ENCODE data around the gene TBL2.
A peak's percentile ranks its signal among the peaks of the same experiment; 100 is the strongest.

Gene TBL2

DNA sequence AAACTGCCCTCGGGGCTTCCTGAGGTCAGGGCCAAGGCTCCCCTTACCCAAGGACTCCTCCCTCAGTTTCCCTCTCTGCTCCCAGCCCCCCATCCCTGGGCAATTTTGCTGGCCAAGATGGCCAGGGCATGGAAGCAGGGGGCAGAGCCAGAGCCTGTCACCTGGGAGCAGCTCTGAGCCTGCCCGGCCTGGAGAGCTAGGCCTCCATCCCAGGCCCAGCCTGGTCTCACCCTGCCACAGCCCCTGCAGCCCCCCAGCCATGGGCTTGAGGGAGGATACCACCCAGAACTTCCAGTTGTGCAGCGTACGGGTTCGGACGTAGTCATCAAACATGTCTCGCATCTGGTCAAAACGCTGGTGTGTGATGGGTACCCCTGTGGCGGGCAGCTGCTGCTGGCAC, 17.0 kb upstream of the TBL2 start:
- peaks cover 36% of the 10 kb centered on the region for H3K27me3 ChIP-seq (replicated peaks; ENCODE audit: insufficient read depth, low read length)
- no peaks in the 10 kb centered on the region for H3K79me2 ChIP-seq (ENCODE audit: low read length)
- H3K9me2 ChIP-seq (replicated peaks; ENCODE audit: insufficient read depth, low read length): no peaks in the 10 kb centered on the region
- no peak overlapping the region for H3K9ac ChIP-seq (ENCODE audit: low read length)
- H3K36me3 ChIP-seq (replicated peaks; ENCODE audit: insufficient read depth, low read length): no peaks in the 10 kb centered on the region
- no peak for DNase-seq
- H2AFZ ChIP-seq (ENCODE audit: low read length): no peak overlapping the region
- H3K4me2 ChIP-seq (ENCODE audit: low read depth, low read length): no peak overlapping the region
- H3K4me3 ChIP-seq (ENCODE audit: low read length): no peak overlapping the region
- no peaks in the 10 kb centered on the region for H3K9me3 ChIP-seq (replicated peaks; ENCODE audit: insufficient read depth, low read length)
- no peaks in the 10 kb centered on the region for H3F3A ChIP-seq (ENCODE audit: insufficient read depth, low read length)
- H3K4me1 ChIP-seq (ENCODE audit: low read length): no peaks in the 10 kb centered on the region
- no peaks in the 10 kb centered on the region for H4K20me1 ChIP-seq (ENCODE audit: insufficient read depth, low read length)
- H3K27ac ChIP-seq (ENCODE audit: low read length): no peak overlapping the region
- no peak for TF ChIP-seq EZH2phosphoT487 (IDR thresholded peaks at IDR 0.05; ENCODE audit: low read length)
- TF ChIP-seq EZH2 (optimal IDR thresholded peaks at IDR 0.05; ENCODE audit: low read depth, low read length): no peak
- TF ChIP-seq, protein P1, sequence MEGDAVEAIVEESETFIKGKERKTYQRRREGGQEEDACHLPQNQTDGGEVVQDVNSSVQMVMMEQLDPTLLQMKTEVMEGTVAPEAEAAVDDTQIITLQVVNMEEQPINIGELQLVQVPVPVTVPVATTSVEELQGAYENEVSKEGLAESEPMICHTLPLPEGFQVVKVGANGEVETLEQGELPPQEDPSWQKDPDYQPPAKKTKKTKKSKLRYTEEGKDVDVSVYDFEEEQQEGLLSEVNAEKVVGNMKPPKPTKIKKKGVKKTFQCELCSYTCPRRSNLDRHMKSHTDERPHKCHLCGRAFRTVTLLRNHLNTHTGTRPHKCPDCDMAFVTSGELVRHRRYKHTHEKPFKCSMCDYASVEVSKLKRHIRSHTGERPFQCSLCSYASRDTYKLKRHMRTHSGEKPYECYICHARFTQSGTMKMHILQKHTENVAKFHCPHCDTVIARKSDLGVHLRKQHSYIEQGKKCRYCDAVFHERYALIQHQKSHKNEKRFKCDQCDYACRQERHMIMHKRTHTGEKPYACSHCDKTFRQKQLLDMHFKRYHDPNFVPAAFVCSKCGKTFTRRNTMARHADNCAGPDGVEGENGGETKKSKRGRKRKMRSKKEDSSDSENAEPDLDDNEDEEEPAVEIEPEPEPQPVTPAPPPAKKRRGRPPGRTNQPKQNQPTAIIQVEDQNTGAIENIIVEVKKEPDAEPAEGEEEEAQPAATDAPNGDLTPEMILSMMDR (IDR thresholded peaks at IDR 0.05; ENCODE audit: low read length): no peak

DNA sequence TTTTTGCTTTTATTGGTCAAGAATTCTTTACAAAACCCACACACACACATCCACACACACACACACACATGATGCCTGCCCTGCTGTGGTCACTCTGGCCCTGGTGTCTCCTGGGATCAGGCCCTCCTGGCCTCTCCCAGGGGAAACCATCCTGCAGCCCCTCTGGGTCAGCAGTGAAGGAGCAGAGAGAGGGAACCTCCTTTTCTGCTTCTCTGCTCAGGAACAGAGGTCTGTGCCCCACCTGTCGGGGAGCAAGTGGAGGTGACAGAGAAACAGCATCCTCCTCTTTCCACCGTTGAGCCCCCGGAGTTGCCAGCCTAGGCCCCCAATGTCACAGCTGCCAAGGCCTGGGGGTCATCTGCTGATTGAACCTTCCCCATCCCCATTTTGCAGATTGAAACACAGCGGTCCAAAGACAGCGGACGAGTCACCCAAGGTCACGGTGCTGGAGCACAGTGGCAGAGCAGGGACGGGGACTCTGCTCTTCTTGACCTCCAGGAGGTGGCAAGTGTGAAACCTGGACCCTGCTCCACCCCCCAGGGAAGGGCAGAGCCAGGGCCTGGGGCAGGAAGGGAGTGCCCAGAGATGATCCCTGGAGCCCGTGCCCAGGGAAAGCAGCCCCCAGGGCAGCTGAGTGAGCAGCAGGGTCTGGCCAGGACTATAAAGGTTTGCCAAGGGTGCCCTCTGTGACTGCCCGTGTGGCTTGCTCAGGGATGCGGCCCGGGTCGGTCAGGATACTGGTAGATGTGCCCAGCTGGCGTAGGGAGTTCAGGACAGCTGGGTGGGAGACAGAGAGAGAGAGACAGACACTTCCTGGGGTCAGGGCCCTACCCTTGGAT, 15.0 kb upstream of the TBL2 start:
- TF ChIP-seq EZH2 (optimal IDR thresholded peaks at IDR 0.05; ENCODE audit: low read depth, low read length): no peak
- TF ChIP-seq, protein P1 (IDR thresholded peaks at IDR 0.05; ENCODE audit: low read length): 0 out of 2 replicates have a peak, but pooled peaks have one; percentile 13
- Histone ChIP-seq H3F3A (ENCODE audit: insufficient read depth, low read length) (no peaks in the 10 kb centered on the region), H3K9me3 (replicated peaks; ENCODE audit: insufficient read depth, low read length) (no peaks in the 10 kb centered on the region), H4K20me1 (ENCODE audit: insufficient read depth, low read length) (no peaks in the 10 kb centered on the region), H3K4me1 (ENCODE audit: low read length) (no peaks in the 10 kb centered on the region), H3K79me2 (ENCODE audit: low read length) (no peaks in the 10 kb centered on the region), H3K9me2 (replicated peaks; ENCODE audit: insufficient read depth, low read length) (no peaks in the 10 kb centered on the region), H3K4me2 (ENCODE audit: low read depth, low read length) (no peak overlapping the region), H3K9ac (ENCODE audit: low read length) (no peak overlapping the region), H3K4me3 (ENCODE audit: low read length) (no peak overlapping the region), H3K36me3 (replicated peaks; ENCODE audit: insufficient read depth, low read length) (no peaks in the 10 kb centered on the region), H3K27me3 (replicated peaks; ENCODE audit: insufficient read depth, low read length) (peaks cover 24% of the 10 kb centered on the region; the same call in 1 of the 2 replicates), H3K27ac (ENCODE audit: low read length) (no peak overlapping the region), H2AFZ (ENCODE audit: low read length) (no peak overlapping the region)
- no peak for DNase-seq

DNA sequence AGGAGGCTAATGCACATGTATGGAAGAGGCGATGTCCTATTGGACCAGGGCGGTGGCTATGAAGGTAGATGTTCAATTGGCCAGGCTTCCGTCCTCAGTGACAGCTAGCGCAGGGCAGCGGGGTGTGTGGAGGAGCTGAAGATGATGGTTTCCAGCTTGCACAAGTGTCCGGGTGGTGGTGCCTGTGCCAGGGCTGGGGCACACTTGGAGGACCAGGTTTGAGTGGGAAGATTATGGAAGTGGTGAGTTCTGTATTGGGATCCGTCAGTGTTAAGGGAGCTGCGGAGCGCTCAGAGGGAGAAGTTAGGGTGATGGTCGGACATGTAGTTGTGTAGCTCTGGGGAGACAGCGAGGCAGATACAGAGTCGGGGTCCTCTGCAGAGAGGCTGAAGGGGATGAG, 8.5 kb upstream of the TBL2 start:
- no peaks in the 10 kb centered on the region for H3K4me1 ChIP-seq (ENCODE audit: low read length)
- H3K9me2 ChIP-seq (replicated peaks; ENCODE audit: insufficient read depth, low read length): no peaks in the 10 kb centered on the region
- H2AFZ ChIP-seq (ENCODE audit: low read length): no peak overlapping the region
- H3K27ac ChIP-seq (ENCODE audit: low read length): no peak overlapping the region
- no peaks in the 10 kb centered on the region for H3K9me3 ChIP-seq (replicated peaks; ENCODE audit: insufficient read depth, low read length)
- H3K79me2 ChIP-seq (ENCODE audit: low read length): no peaks in the 10 kb centered on the region
- no peak for DNase-seq
- no peaks in the 10 kb centered on the region for H3K27me3 ChIP-seq (replicated peaks; ENCODE audit: insufficient read depth, low read length)
- H3K36me3 ChIP-seq (replicated peaks; ENCODE audit: insufficient read depth, low read length): no peaks in the 10 kb centered on the region
- no peaks in the 10 kb centered on the region for H3F3A ChIP-seq (ENCODE audit: insufficient read depth, low read length)
- H3K9ac ChIP-seq (ENCODE audit: low read length): no peak overlapping the region
- no peak overlapping the region for H3K4me2 ChIP-seq (ENCODE audit: low read depth, low read length)
- no peaks in the 10 kb centered on the region for H4K20me1 ChIP-seq (ENCODE audit: insufficient read depth, low read length)
- TF ChIP-seq, protein P1 (IDR thresholded peaks at IDR 0.05; ENCODE audit: low read length): no peak
- H3K4me3 ChIP-seq (ENCODE audit: low read length): no peak overlapping the region

All from MM.1S (cell line).